Endothelial cell (in vitro differentiated cells): ENCODE results near the gene SIRT4. TPM values are rescaled to one million over a fixed set of nuclear protein-coding genes. Genes with fewer than 3 reads are reported as not detected.
"Not testable (repeated sequence)": the region's sequence is repeated elsewhere in the genome, so short reads cannot be mapped to it uniquely, and the experiment has no call there.

Experiments
- DNase-seq: peaks from one replicate; pipeline ENCODE4 v3.0.0; 2021; ENCODE audit warnings: low spot score
- H3K27ac Mint-ChIP-seq: one replicate; pipeline ENCODE4 v1.8.0; 2021; ENCODE audit warnings: mixed read lengths, inconsistent platforms; ENCODE audit not compliant: unreplicated experiment
- H3K27me3 Mint-ChIP-seq: one replicate; pipeline ENCODE4 v1.8.0; 2021; ENCODE audit warnings: mild to moderate bottlenecking, moderate library complexity, mixed read lengths, inconsistent platforms; ENCODE audit not compliant: unreplicated experiment
- H3K36me3 Mint-ChIP-seq: one replicate; pipeline ENCODE4 v1.8.0; 2021; ENCODE audit warnings: mild to moderate bottlenecking, low read depth, mixed read lengths, inconsistent platforms; ENCODE audit not compliant: unreplicated experiment
- H3K4me1 Mint-ChIP-seq: one replicate; pipeline ENCODE4 v1.8.0; 2021; ENCODE audit warnings: mild to moderate bottlenecking, mixed read lengths, inconsistent platforms; ENCODE audit not compliant: unreplicated experiment
- H3K4me3 Mint-ChIP-seq: one replicate; pipeline ENCODE4 v1.8.0; 2021; ENCODE audit warnings: mild to moderate bottlenecking, mixed read lengths, inconsistent platforms; ENCODE audit not compliant: unreplicated experiment
- H3K9me3 Mint-ChIP-seq: one replicate; pipeline ENCODE4 v1.8.0; 2021; ENCODE audit warnings: mixed read lengths, inconsistent platforms; ENCODE audit not compliant: unreplicated experiment
- total RNA-seq: library from RNA; stranded (reverse); fragmentation: NEBNext Ultra II Directional; extraction: Animal tissue kit (Norgen Biotek cat#: 25700); gene quantifications from one replicate; pipeline ENCODE4 v1.2.1, GENCODE V29; 2021; ENCODE audit not compliant: unreplicated experiment
- TF ChIP-seq, protein P1 (sequence below): fragments of 200-600 bp; sonication (generic); IDR thresholded peaks from one replicate; pipeline ENCODE4 v1.5.0; 2021; ENCODE audit warnings: antibody characterized with exemption; ENCODE audit not compliant: unreplicated experiment

The SIRT4 gene
- total RNA-seq, 1 donor from 2014 or later = 1.8 TPM

DNA sequence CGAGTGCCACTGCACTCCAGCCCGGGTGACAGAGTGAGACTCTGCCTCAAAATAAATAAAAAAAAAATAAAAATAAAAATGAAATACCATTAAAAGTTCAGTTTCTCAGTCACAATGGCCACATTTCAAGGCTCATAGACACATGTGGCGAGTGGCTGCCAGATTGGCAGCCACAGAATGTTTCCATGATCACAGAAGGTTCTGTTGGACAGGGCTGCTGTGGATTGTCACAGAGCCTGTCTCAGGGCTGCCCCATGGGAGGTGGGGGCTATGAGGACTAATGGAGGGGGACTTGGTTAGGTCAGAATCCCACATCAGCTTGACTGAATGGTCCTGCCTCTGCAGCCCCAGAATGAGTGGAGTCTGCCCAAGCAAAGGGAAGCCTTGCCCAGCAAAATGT lies 29.3 kb downstream of the SIRT4 start:
- Mint-ChIP-seq H3K9me3 (peaks cover 4% of the 10 kb centered on the region), H3K27me3 (peaks cover 1% of the 10 kb centered on the region), H3K4me3 (no peak overlapping the region), H3K27ac (no peak overlapping the region), H3K36me3 (no peaks in the 10 kb centered on the region), H3K4me1 (no peaks in the 10 kb centered on the region)
- TF ChIP-seq, protein P1, sequence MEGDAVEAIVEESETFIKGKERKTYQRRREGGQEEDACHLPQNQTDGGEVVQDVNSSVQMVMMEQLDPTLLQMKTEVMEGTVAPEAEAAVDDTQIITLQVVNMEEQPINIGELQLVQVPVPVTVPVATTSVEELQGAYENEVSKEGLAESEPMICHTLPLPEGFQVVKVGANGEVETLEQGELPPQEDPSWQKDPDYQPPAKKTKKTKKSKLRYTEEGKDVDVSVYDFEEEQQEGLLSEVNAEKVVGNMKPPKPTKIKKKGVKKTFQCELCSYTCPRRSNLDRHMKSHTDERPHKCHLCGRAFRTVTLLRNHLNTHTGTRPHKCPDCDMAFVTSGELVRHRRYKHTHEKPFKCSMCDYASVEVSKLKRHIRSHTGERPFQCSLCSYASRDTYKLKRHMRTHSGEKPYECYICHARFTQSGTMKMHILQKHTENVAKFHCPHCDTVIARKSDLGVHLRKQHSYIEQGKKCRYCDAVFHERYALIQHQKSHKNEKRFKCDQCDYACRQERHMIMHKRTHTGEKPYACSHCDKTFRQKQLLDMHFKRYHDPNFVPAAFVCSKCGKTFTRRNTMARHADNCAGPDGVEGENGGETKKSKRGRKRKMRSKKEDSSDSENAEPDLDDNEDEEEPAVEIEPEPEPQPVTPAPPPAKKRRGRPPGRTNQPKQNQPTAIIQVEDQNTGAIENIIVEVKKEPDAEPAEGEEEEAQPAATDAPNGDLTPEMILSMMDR = no peak
- DNase-seq = no peak

DNA sequence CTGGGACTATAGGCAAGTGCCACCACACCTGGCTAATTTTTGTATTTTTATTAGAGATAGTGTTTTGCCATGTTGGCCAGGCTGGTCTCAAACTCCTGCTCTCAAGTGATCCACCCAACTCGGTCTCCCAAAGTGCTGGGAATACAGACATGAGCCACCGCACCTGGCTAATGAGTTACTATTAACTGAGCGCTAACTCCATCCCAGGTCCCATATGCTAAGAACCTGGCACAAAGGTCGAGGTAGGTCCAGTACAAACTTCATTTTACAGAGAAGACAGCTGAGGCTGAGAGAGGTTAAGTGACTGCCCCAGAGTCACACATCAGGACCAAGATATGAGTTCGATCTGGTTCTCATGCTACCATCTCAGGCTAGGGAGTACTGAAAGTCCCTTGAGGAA lies 29.9 kb downstream of the SIRT4 start:
- Mint-ChIP-seq H3K4me1 (no peaks in the 10 kb centered on the region), H3K36me3 (no peaks in the 10 kb centered on the region), H3K27me3 (peaks cover 1% of the 10 kb centered on the region), H3K4me3 (no peak overlapping the region), H3K9me3 (peaks cover 8% of the 10 kb centered on the region), H3K27ac (no peak overlapping the region)
- TF ChIP-seq, protein P1 = no peak
- no peak for DNase-seq

DNA sequence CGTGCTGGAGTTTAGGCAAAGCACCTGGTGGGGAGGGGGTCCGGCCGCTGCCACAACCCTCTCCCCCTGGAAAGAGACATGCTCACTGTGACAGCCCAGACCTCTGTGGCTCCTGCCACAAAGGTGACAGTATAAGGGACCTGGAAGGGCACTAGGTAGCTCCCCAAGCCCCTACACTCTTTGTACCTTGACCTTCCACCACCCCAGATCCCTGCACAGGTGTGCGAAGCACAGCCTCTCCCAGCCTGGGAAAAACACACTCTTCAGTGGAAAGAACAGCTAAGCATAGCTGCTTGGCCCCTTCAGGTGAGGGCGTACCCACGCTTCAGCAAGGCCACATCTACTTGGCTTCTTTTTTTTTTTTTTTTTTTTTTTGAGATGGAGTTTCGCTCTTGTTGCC lies 30.4 kb downstream of the SIRT4 start:
- Mint-ChIP-seq H3K4me1 (no peaks in the 10 kb centered on the region), H3K27me3 (peaks cover 1% of the 10 kb centered on the region), H3K27ac (no peak overlapping the region), H3K4me3 (no peak overlapping the region), H3K9me3 (peaks cover 10% of the 10 kb centered on the region), H3K36me3 (peaks cover 3% of the 10 kb centered on the region)
- no peak for DNase-seq
- TF ChIP-seq, protein P1 = no peak

DNA sequence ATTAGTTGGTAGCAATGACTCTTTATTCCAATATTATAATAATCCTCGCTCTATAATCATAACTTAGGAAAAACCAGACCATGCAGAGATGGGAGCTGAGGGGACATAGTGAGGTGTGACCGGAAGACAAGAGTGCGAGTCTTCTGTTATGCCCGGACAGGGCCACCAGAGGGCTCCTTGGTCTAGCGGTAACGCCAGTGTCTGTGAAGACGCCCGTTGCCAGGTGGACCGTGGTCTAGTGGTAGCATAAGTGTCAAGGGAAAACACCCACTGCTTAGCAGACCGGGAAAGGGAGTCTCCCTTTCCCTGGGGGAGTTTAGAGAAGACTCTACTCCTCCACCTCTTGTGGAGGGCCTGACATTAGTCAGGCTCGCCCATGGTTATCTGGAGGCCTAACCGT lies 33.3 kb downstream of the SIRT4 start:
- H3K4me3 Mint-ChIP-seq, H3K27me3 Mint-ChIP-seq, H3K36me3 Mint-ChIP-seq, H3K27ac Mint-ChIP-seq, H3K4me1 Mint-ChIP-seq: not testable (repeated sequence)
- H3K9me3 Mint-ChIP-seq = peaks cover 14% of the 10 kb centered on the region
- DNase-seq = peak; percentile 54
- TF ChIP-seq, protein P1 = peak; percentile 35

DNA sequence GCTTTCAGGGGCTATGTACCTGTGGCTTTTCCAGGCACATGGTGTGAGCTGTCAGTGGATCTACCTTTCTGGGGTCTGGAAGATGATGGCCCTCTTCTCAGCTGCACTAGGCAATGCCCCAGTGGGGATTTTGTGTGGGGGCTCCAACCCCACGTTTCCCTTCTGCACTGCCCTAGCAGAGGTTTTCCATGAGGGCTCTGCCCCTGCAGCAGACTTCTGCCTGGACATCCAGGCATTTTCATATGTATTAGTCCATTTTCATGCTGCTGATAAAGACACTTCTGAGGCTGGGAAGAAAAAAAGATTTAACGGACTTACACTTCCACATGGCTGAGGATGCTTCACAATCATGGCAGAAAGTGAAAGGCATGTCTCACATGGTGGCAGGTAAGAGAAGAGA lies 34.3 kb downstream of the SIRT4 start:
- H3K27me3 Mint-ChIP-seq, H3K4me3 Mint-ChIP-seq, DNase-seq, H3K4me1 Mint-ChIP-seq, H3K36me3 Mint-ChIP-seq, H3K27ac Mint-ChIP-seq: not testable (repeated sequence)
- H3K9me3 Mint-ChIP-seq = peaks cover 14% of the 10 kb centered on the region

DNA sequence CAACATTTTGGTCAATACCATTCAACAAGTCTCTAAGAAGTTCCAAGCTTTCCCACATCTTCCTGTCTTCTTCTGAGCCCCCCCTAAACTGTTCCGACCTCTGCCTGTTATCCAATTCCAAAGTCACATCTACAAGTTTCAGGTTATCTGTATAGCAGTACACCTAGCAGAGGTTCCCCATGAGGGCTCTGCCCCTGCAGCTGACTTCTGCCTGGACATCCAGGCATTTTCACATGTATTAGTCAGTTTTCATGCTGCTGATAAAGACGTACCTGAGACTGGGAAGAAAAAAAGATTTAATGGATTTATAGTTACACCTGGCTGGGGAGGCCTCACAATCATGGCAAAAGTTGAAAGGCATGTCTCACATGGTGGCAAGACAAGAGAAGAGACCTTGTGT lies 35.6 kb downstream of the SIRT4 start:
- no peak for DNase-seq
- H3K9me3 Mint-ChIP-seq = peaks cover 14% of the 10 kb centered on the region
- H3K27me3 Mint-ChIP-seq = peaks cover 1% of the 10 kb centered on the region
- H3K4me1 Mint-ChIP-seq = no peaks in the 10 kb centered on the region
- no peak overlapping the region for H3K4me3 Mint-ChIP-seq
- peaks cover 9% of the 10 kb centered on the region for H3K36me3 Mint-ChIP-seq
- no peak overlapping the region for H3K27ac Mint-ChIP-seq
- TF ChIP-seq, protein P1 = no peak
